GM10847 (cell line): Measurements from ENCODE around the gene CDIPT.

ENCODE experiments used
- POLR2A ChIP-seq: IDR thresholded peaks from 2 replicates; pipeline ENCODE4 v1.6.1; 2011; ENCODE audit not compliant: insufficient read length; ENCODE audit errors: extremely low read depth

Gene CDIPT

GRCh38 chr16:29899516-29900101 is 36.6 kb upstream of the CDIPT start, which contains the start of gene SEZ6L2:
SEZ6L2 (minus strand) TSS chr16:29899550; CDS start chr16:29899019, 531 bp downstream.
- TF ChIP-seq POLR2A: no peak

DNA sequence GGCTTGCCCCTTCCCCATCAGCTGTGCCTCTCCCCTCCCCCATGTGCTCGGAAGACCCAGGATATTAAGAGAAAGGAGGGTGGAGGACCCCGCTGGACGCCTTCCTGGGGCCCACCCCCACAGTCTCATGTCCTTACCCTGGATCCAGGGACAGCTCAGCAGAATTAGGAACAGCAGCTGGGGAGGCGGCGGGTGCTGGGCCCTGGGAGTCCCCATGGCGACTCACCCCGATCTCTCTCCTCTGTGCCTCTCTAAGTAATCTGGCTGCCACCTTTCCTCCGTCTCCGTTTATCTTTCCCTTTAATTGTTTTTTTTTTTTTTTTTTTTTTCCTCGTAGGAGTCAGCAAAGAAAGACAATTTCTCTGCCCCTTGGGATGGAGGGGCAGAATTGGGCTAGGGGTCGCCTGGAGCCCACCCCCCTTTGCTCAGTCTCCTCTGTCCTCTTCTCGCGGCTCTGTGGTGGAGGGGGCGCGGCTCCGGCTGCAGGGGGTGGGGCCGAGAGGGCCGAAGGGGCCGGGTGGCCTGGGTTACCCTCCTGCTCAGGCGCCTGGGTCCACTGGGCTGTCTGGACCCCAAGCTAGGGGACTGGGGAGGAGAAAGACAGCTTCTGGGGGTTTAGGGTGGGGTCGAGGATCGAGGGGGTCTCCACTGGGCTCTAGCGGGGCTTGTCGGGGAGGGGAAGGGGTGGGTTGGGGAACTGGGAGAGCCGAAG is 35.9 kb upstream of the CDIPT start:
- TF ChIP-seq POLR2A: no peak

DNA sequence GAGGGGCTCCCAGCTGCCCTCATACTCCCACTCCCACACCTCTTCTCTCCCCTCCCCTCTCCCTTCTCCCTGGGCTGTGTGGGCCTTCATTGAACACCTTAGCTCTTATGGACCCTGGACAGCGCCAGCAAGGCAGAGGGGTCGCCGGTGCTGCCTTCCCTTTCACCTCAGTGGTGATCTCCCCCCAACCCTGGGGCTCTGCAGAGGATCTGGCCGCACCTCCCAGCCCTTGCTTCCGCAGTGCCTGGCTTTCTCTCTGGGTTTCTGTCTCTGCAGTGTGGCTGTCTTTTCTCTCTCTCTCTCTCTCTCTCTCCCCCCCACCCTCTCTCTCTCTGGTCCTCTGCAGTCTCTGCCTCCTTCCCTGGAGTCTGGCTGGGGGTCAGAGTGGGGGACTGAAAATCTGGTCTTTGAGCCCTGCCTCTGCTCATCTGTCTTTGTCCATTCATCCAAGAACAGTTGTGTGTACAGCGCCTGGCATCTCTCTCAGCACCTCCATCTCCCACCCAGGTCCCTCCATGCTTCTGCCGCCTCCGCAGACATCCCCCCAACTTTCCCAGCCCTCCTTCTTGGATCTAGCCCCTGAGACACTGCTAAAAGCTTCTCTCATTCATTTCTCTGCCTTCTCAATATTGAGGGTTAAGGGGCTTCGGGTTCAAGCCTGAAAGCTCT is 35.2 kb upstream of the CDIPT start:
- no peak for TF ChIP-seq POLR2A

DNA sequence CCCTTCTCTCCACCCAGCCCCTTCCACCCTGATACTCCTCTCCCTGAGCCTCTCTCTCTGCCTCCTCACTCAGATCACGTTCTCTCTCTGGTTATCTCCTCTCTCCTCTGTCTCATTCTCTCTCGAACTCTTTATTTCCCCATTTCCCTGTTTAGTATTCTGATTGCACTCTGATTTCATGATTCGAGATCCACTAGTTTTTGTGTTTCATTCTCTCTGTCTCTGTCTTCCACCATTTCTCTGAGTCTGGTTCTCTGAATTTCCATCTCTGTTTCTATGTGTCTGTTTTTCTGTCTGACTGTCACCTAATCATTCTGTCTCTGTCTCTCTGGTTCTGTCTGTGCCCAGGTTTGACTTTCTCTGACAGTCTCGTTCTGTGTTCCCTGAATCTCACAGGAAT is 34.3 kb upstream of the CDIPT start:
- no peak for TF ChIP-seq POLR2A

GRCh38 chr16:29896841-29897240 is 33.8 kb upstream of the CDIPT start:
- TF ChIP-seq POLR2A: no peak

DNA sequence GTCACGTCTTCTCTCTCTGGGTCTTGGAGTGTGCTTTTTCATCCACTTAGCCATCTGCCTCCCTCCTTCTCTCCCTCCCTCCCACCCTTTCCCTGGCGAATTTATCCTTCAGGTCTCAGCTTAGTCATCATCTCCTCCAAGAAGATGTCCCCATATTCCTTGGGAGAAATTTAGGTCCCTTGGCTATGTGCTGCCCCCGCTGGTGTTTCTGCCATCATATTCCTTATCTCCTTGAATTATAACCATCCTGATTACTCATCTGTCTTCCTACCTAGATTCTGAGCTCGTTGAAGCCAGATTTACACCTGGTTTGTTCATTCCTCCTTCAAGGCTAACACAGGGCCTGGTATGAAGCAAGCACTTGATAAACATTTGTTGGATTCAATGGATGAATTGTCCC is 31.3 kb upstream of the CDIPT start:
- no peak for TF ChIP-seq POLR2A

- TF ChIP-seq POLR2A: no peak
These were observed 30.5 kb upstream of the CDIPT start for GRCh38 chr16:29893553-29893952.

DNA sequence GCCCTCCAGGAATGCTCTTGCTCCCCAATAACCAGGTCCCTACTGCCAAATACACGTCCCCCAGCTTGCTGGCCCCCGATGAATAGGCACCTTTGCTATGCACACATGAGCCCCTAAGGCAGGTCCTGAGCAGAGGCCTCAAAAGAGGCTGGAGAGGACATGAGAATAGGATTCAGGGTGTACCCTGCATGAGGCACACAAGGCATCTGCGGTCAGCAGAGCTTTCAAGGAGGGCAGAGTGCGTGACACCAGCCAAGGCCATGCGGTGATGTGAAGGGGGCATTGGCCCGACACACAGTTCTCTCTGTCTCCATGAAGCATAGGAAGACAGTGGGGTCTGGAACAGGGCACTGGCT is 29.4 kb upstream of the CDIPT start:
- TF ChIP-seq POLR2A: no peak

- TF ChIP-seq POLR2A: no peak
These were observed 28.8 kb upstream of the CDIPT start for GRCh38 chr16:29891525-29892457.

DNA sequence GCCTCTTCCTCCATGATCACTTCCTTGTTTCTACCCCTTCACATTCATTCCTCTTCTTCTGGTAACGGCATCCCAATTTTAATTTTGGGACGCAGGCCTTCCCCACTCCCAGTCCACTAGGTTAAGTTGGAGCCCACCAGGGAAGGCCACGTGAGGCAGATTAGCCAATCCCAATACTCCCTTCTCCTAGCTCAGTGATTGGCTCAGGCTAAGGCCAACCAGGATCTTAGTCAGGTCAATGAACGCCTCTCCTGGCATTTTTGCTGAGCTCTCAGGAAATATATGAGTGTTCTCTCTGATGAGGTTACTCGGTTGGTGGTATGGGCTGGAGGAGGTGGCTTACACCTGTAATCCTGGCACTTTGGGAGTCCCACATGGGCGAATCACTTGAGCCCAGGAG is 21.0 kb upstream of the CDIPT start:
- TF ChIP-seq POLR2A: no peak

- TF ChIP-seq POLR2A: no peak
These were observed 18.0 kb upstream of the CDIPT start for GRCh38 chr16:29881050-29881449.

- TF ChIP-seq POLR2A: no peak
These were observed 15.1 kb upstream of the CDIPT start for GRCh38 chr16:29878172-29878571.

GRCh38 chr16:29877266-29877961 is 14.4 kb upstream of the CDIPT start:
- no peak for TF ChIP-seq POLR2A

GRCh38 chr16:29876594-29877249 is 13.7 kb upstream of the CDIPT start:
- no peak for TF ChIP-seq POLR2A
